Measurements from ENCODE around the gene KIFC3. TPM values are rescaled to one million over a fixed set of nuclear protein-coding genes. Genes with fewer than 3 reads are reported as not detected.
A peak's percentile ranks its signal among the peaks of the same experiment; 100 is the strongest.
"Not testable (repeated sequence)": the region's sequence is repeated elsewhere in the genome, so short reads cannot be mapped to it uniquely, and the experiment has no call there.

Gene KIFC3
- polyA plus RNA-seq, 6 donors from 2014 or later, result 0.54 to 1.3 (median 1.0) TPM; not detected in 3

- ATAC-seq (ENCODE audit: low read depth in 2 of 2) (no peak), DNase-seq (no peak)
- Mint-ChIP-seq H3K36me3 (no peaks in the 10 kb centered on the region), H3K27me3 (peaks cover 0 to 49% (median 35%) of the 10 kb centered on the region in 3 donors), H3K4me3 (no peak overlapping the region), H3K4me1 (no peaks in the 10 kb centered on the region), H3K27ac (peak overlapping the region in 1 of 6 donors; percentile 62), H3K9me3 (peaks cover 0 to 1% (median 0%) of the 10 kb centered on the region in 7 donors)
Observed at GRCh38 chr16:57821149-57821971, 19.1 kb upstream of the KIFC3 start.

GRCh38 chr16:57818377-57819064, 16.2 kb upstream of the KIFC3 start:
- H3K27ac Mint-ChIP-seq, result no peak overlapping the region
- DNase-seq (no peak), ATAC-seq (ENCODE audit: low read depth in 2 of 2) (no peak)

DNA sequence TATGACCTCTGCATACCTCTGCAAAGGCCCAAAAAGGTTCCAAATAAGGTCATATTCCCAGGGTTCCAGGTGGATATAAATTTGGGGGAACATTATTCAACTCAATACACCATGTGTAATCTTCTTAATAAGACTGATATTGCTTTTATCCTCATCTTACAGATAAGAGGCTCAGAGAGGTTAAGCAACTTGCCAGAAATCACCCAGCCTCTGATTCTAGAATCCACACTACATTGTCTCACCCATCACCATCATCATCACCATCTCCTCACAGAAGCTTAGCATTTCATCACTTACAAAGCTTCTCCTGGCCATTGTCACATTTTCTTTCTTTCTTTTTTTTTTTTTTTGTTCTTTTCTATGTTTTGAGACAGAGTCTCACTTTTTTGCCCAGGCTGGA, 15.4 kb upstream of the KIFC3 start:
- no peak overlapping the region for H3K27ac Mint-ChIP-seq
- ATAC-seq (ENCODE audit: low read depth in 2 of 2) (no peak), DNase-seq (no peak)
- no peaks in the 10 kb centered on the region for H3K36me3 Mint-ChIP-seq
- H3K4me1 Mint-ChIP-seq, result no peaks in the 10 kb centered on the region
- no peak overlapping the region for H3K4me3 Mint-ChIP-seq
- peaks cover 12 to 49% (median 28%) of the 10 kb centered on the region in 3 donors for H3K27me3 Mint-ChIP-seq
- H3K9me3 Mint-ChIP-seq, result no peaks in the 10 kb centered on the region

More at GRCh38 chr16:57818377-57819064, 16.2 kb upstream of the KIFC3 start:
- H3K4me1 Mint-ChIP-seq, result no peaks in the 10 kb centered on the region
- no peaks in the 10 kb centered on the region for H3K36me3 Mint-ChIP-seq
- no peak overlapping the region for H3K4me3 Mint-ChIP-seq
- peaks cover 11 to 49% (median 25%) of the 10 kb centered on the region in 3 donors for H3K27me3 Mint-ChIP-seq
- H3K9me3 Mint-ChIP-seq, result no peaks in the 10 kb centered on the region

DNA sequence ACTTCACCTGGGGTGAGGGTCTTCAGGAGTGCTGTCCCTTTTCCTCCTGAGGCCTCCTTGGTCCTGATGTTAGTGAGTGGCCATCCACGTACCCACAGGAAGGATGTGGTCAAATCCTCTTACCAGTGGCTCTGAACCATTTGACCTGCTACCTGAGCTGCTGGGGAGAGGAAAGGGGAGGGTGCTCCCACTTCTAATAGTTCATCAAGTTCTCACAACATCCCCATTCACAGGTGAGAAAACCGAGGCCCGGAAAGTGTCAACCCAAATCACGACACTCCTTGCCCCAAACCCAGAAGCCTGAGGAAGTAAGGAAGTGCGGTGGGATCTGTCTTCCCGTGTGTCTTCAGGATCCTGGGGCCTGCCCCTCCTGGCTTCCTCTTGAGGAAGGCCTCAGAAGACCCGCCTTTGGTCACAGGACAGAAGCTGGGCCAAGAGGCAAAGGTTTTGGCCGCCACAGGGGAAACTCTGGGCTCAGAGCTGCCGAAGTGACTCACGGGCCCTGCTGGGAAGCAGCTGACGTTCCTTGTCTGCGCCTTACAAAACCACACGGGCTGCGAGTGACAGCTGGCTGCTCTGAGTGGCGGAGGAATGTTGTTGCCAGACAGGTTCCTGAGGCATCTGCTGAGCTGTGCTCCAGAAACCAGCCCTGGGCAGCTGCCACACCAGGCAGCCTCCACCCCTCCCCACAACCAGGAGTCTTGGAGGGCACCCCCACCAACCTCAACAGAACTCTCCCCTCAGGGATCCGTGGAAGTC, 13.9 kb upstream of the KIFC3 start:
- no peak overlapping the region for H3K27ac Mint-ChIP-seq
- ATAC-seq (ENCODE audit: low read depth in 2 of 2) (no peak), DNase-seq (no peak)
- no peaks in the 10 kb centered on the region for H3K9me3 Mint-ChIP-seq
- H3K27me3 Mint-ChIP-seq, result peaks cover 15 to 49% (median 36%) of the 10 kb centered on the region in 3 donors
- H3K36me3 Mint-ChIP-seq, result no peaks in the 10 kb centered on the region
- H3K4me3 Mint-ChIP-seq, result no peak overlapping the region
- no peaks in the 10 kb centered on the region for H3K4me1 Mint-ChIP-seq

DNA sequence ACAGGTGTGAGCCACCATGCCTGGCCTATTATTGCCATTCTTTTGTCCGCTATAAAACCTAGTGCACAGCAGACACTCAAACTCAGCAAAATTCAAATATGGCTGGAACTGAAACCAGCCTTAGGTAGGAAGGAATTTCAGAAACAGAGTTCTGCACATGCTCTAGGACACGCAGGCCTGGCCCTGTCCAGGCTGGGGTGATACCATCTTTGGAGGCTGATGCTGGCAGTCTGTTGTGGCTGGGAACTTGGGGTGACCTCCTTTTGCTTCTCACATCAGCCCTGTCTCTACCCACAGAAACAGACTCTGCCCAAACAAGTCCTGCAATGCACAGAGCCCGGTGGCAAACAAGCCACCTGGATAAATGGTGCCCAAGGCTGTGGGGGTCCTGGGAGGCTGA, 12.6 kb upstream of the KIFC3 start:
- DNase-seq, result no peak
- no peak for ATAC-seq (ENCODE audit: low read depth in 2 of 2)
- no peaks in the 10 kb centered on the region for H3K4me1 Mint-ChIP-seq
- no peaks in the 10 kb centered on the region for H3K9me3 Mint-ChIP-seq
- H3K27me3 Mint-ChIP-seq, result peaks cover 22 to 52% (median 38%) of the 10 kb centered on the region in 3 donors
- no peaks in the 10 kb centered on the region for H3K36me3 Mint-ChIP-seq
- no peak overlapping the region for H3K4me3 Mint-ChIP-seq
- H3K27ac Mint-ChIP-seq, result no peak overlapping the region

DNA sequence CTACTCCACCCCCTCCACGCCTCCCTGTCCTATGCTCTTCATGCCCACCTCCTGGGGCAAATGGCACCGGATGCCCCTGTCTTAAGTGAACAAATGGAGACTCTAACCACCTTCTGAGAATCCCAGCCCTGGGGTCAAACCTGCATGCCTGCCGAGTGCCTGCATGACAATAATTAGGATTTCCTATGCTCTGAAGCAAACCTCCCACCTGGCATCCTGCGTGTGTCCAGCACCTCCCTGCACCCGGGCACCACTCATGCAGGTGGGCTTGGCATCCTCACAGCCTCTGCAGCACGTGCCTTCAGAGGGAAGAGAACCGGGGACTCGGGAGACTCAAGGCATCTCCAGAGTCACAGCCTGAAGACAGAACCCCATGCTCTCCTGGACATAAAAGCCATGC, 11.2 kb upstream of the KIFC3 start:
- H3K36me3 Mint-ChIP-seq, result no peaks in the 10 kb centered on the region
- peaks cover 24 to 54% (median 42%) of the 10 kb centered on the region in 3 donors for H3K27me3 Mint-ChIP-seq
- peaks cover 0 to 4% (median 2%) of the 10 kb centered on the region in 3 donors for H3K4me1 Mint-ChIP-seq
- ATAC-seq (ENCODE audit: low read depth in 2 of 2) (no peak), DNase-seq (no peak)
- H3K27ac Mint-ChIP-seq, result no peak overlapping the region
- H3K9me3 Mint-ChIP-seq, result no peaks in the 10 kb centered on the region
- no peak overlapping the region for H3K4me3 Mint-ChIP-seq

GRCh38 chr16:57811340-57811739, 9.0 kb upstream of the KIFC3 start:
- H3K27ac Mint-ChIP-seq, result peak overlapping the region in 1 of 6 donors; percentile 70
- not testable (repeated sequence) for H3K4me3 Mint-ChIP-seq; H3K9me3 Mint-ChIP-seq; DNase-seq; ATAC-seq (ENCODE audit: low read depth in 2 of 2); H3K36me3 Mint-ChIP-seq
- H3K27me3 Mint-ChIP-seq, result peaks cover 40 to 65% (median 53%) of the 10 kb centered on the region in 3 donors
- peaks cover 0 to 11% (median 8%) of the 10 kb centered on the region in 3 donors for H3K4me1 Mint-ChIP-seq

- Mint-ChIP-seq H3K36me3 (no peaks in the 10 kb centered on the region), H3K4me1 (peaks cover 0 to 11% (median 8%) of the 10 kb centered on the region in 3 donors), H3K27me3 (peaks cover 43 to 65% (median 58%) of the 10 kb centered on the region in 3 donors), H3K27ac (peak overlapping the region in 1 of 6 donors; percentile 52), H3K9me3 (no peaks in the 10 kb centered on the region), H3K4me3 (no peak overlapping the region)
- DNase-seq, result no peak
- ATAC-seq (ENCODE audit: low read depth in 2 of 2), result peak in 1 of 2 donors; percentile 41
Observed at GRCh38 chr16:57810197-57811031, 8.1 kb upstream of the KIFC3 start.

DNA sequence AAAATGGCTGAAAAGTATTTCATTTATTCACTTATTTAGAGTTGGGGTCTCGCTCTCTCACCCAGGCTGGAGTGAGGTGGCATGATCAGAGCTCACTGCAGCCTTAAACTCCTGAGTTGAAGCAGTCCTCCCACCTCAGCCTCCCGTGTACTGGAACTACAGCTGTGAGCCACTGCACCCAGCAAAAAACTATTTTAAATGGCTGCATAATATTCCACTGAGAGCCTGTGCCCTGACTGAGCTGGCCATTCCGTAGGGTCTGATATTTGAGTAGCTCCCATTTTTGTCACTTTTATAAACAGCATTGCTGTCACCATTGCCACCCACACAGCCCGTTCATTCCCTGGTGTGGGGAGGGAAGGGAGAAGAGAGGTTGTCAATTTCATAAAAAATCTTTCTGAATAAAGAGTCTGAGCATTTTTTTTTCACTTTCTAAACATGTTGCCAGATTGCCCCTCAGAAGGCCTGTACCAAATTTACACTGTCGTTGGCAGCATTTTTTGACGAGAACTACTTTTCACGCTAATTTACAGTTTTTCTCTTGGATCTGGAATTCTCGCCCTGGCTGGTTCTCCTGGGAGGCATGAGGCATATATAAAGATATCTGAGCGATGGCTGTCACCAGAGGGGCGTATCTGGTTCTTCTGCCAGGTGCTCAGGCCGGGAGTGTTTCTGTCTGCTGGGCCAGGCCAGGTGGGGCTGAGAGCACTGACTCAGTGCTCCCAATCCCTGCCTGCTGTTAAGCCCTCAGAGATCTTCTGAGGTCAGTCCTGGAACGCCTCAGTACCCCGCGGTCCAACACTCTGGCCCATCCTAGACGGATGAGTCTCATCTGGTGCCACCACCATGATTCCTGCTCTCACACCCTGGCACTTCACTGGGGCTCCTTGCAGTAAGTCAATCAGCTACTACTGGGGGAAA, 7.2 kb upstream of the KIFC3 start:
- H3K4me3 Mint-ChIP-seq, result peak overlapping the region in 1 of 8 donors; percentile 56
- H3K9me3 Mint-ChIP-seq, result no peaks in the 10 kb centered on the region
- H3K4me1 Mint-ChIP-seq, result peaks cover 0 to 11% (median 8%) of the 10 kb centered on the region in 3 donors
- H3K36me3 Mint-ChIP-seq, result no peaks in the 10 kb centered on the region
- no peak for DNase-seq
- peaks cover 42 to 59% (median 58%) of the 10 kb centered on the region in 3 donors for H3K27me3 Mint-ChIP-seq
- no peak overlapping the region for H3K27ac Mint-ChIP-seq
- no peak for ATAC-seq (ENCODE audit: low read depth in 2 of 2)

DNA sequence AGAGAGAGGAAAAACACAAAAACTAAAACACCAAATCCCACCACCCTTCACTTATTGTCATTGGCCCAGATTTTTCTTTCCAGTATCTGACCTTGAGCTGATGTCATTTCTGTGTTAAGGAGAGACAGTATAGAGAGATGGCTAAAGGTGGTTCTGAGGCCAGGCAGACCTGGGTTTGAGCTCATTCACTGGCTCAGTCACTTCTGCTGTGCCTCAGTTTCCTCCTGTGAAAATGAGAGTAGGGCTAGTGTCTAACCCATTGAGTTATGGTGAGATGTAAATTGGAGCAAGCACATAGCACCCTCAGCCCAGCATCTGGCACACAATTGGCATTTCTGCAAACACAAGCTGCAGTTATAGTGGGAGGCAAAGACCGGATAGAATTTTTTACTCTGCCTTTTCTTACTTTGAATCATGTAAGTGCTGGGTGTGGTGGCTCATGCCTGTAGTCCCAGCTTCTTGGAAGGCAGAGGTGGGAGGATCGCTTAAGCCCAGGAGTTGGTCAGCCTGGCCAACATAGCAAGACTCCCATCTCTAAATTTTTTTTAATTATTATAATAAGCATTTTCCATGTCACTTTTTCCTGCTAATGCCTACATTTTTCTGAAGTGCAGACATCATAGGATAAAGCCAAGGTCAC, 6.4 kb upstream of the KIFC3 start:
- H3K36me3 Mint-ChIP-seq, result no peaks in the 10 kb centered on the region
- H3K27ac Mint-ChIP-seq, result no peak overlapping the region
- peaks cover 0 to 11% (median 8%) of the 10 kb centered on the region in 3 donors for H3K4me1 Mint-ChIP-seq
- DNase-seq (no peak), ATAC-seq (ENCODE audit: low read depth in 2 of 2) (peak in 1 of 2 donors; percentile 16)
- peaks cover 39 to 57% (median 52%) of the 10 kb centered on the region in 3 donors for H3K27me3 Mint-ChIP-seq
- H3K4me3 Mint-ChIP-seq, result peak overlapping the region in 2 of 8 donors; percentile 17 to 63
- H3K9me3 Mint-ChIP-seq, result no peaks in the 10 kb centered on the region

DNA sequence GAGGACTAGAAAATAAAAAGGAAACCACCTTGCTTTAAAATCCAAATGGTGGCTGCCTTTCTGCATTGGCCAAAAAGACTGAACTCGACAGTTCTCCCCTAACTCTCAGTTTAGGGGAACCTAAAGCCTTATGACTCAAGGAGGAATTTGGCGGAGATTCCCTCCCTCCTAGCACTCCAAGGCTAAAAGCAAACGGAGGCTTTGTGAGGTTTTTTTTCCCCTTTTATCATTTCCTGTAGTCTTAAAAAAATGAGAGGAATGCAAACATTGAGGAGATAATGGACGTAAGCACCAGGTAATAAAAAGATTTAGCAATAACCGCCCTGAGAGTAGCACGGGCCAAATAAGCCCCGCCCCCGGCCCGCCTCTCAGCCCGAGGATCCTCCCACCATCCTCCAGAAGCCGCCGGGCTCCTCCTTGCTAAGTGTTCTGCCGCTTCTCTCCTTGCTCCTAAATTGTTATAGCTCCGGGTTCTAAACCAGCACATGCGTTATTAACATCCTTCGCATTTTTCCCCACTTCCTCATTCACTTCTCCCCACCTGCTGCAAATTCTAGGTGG, 5.8 kb upstream of the KIFC3 start:
- H3K4me1 Mint-ChIP-seq, result peaks cover under 1 to 11% (median 8%) of the 10 kb centered on the region in 3 donors
- H3K9me3 Mint-ChIP-seq, result peaks cover 0 to under 1% (median 0%) of the 10 kb centered on the region in 7 donors
- H3K4me3 Mint-ChIP-seq, result peak overlapping the region in 4 of 8 donors; percentile 3 to 64 (median 40)
- H3K27me3 Mint-ChIP-seq, result peaks cover 36 to 57% (median 53%) of the 10 kb centered on the region in 3 donors
- peaks cover 0 to 1% of the 10 kb centered on the region in 2 donors for H3K36me3 Mint-ChIP-seq
- no peak for DNase-seq
- no peak overlapping the region for H3K27ac Mint-ChIP-seq
- peak; percentile 55 to 63 for ATAC-seq (ENCODE audit: low read depth in 2 of 2)

All from naive B cell (primary cell).